Pons (tissue), 1 donor: ENCODE results near the gene HSP90B1.

Experiments
- DNase-seq: peaks from one replicate; pipeline ENCODE4 v3.0.0-alpha.2; 2016; ENCODE audit warnings: low spot score

Gene HSP90B1

DNA sequence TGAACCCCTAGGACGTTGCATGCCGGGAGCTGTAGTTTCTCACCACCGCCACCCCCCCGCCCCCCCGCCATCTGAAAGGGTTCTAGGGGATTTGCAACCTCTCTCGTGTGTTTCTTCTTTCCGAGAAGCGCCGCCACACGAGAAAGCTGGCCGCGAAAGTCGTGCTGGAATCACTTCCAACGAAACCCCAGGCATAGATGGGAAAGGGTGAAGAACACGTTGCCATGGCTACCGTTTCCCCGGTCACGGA, 501 bp upstream of the HSP90B1 start:
- DNase-seq = no peak

DNA sequence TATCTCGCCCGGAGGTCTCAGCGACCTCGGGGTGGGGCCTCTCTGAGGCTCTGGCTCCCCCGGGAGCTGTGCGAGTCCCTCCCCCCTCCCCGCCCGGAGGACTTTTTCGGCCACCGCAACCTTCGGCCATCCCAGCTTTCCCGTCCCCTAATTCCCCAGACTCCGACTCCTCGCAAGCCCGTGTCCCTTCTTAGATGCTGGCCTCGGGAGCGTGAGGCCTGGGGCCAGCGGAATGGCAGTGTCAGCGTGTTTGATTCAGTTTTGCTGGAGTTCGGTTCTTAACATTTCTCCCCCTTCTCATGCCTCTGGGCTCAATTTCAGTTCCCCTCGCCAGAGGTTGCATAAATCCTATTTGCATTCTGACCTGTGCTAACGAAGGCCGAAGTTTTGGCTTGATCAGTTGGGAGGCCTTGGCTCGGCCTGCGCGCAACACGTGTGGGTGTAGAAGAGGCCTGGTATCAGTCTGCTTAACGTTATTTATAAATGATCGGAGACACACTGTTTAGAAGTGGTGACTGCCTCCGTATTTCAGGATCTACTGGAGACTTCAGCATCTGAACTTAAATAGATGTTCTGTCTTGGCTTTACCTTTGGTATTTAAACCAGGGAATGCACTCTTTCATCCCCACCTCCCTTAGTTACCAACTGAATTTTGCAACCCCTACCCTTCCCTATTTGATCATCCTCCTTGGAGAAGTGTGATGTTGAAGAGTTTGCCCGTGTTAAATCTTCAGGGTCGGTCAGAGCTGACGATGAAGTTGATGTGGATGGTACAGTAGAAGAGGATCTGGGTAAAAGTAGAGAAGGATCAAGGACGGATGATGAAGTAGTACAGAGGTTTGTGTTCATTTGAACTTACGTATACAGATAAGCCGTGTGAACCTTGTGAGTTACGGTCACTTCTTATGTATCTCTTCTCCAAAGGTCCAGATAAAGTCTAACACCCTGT, 851 bp downstream of the HSP90B1 start:
- DNase-seq = peak; percentile 45

- no peak for DNase-seq
Observed at GRCh38 chr12:103933237-103933636, 3.0 kb downstream of the HSP90B1 start.

DNA sequence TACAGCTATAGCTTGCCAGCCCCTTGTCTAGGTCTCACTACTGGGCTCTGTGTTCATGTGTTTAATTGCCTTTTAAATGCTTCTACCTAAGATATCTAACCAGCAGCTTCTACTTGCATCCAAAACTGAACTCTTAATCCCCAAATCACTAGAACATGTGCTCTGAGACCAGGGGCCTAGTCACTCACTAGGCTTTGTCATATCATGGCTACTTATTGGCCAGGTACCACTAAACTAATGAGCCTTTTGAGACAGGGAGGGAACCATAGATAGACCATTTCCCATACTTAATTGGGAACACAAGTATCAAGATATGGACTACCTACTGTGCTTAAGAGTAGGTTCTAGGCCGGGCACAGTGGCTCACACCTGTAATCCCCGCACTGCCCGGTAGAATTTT, 6.5 kb downstream of the HSP90B1 start:
- no peak for DNase-seq

GRCh38 chr12:103944964-103945363, 14.8 kb downstream of the HSP90B1 start:
- no peak for DNase-seq

- DNase-seq = no peak
Observed at GRCh38 chr12:103947871-103948555, 17.8 kb downstream of the HSP90B1 start.

DNA sequence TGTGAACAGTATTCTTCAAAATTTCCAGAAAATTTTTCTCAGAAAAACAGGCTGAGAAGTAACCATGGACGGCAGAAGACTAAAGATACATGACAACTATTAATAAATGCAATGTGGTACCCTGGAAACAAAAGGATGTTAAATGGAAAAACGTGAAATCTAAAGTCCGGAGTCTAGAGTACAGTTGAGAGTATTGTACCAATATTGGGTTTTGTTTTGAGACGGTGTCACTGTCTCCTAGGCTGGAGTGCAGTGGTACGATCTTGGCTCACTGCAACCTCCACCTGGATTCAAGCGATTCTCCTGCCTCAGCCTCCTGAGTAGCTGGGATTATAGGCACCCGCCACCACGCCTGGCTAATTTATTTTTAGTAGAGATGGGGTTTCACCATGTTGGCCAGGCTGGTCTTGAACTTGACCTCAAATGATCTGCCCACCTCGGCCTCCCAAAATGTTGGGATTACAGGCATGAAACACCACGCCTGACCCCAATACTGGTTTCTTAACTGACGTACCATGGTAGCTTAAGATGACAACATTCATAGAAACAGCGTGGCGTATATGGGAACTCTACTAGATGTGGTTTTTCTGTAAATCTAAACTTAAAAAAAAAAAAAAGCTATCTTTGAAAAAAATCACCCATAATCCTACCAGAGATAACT, 18.7 kb downstream of the HSP90B1 start:
- no peak for DNase-seq

DNA sequence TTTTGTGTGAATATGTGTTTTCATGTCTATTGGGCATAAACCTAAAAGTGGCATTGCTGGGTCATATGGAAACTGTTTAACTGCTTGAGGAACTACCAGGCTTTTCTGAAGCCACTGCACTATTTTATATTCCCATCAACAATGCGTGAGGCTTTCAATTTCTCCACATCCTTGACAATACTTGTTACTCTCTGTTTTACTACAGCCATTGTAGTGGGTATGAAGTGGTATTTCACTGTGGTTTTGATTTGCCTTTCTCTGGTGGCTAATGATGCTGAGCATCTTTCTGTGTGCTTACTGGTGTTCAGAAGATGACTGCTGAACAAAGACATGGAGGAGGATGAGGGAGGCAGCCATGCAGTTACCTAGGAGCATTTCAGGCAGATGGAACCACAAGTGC, 22.3 kb downstream of the HSP90B1 start:
- no peak for DNase-seq

GRCh38 chr12:103955811-103956508, 25.8 kb downstream of the HSP90B1 start:
- DNase-seq = no peak

- DNase-seq = no peak
Observed at GRCh38 chr12:103956509-103957027, 26.4 kb downstream of the HSP90B1 start.

DNA sequence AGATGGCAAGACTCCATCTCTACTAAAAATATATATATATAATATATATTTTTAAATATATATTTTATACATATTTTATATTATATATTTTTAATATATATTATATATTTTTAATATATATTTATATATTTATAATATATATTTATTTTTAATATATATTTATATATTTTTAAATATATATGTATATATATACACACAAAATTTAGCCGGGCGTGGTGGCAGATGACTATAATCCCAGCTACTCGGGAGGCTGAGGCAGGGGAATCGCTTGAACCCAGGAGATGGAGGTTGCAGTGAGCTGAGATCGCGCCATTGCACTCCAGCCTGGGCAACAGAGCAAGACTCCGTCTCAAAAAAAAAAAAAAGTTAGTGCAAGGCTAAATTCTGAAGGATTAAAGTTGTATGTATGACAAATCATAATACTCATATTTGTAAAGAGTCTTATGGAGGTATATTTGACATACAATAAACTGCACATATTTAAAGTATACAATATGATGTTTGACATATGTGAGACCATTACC, 27.7 kb downstream of the HSP90B1 start:
- DNase-seq = no peak

DNA sequence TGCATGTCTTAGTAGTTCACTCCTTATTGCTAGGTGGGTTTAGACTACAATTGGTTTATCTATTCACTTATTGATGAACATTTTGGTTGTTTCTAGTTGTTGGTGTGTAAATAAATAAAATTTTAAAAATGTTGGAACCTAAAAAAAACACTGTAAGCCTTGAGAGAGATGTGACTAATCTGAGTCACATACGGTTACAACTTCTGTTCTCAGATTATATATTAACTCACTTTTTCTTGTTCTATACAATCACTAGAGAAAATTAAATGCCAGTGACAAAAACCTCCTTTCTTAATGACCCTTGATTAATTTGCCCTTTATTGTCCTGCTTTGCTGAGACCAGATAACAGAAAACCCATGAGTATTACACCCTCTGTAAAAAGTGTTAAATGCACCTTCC, 28.4 kb downstream of the HSP90B1 start:
- DNase-seq = no peak

DNA sequence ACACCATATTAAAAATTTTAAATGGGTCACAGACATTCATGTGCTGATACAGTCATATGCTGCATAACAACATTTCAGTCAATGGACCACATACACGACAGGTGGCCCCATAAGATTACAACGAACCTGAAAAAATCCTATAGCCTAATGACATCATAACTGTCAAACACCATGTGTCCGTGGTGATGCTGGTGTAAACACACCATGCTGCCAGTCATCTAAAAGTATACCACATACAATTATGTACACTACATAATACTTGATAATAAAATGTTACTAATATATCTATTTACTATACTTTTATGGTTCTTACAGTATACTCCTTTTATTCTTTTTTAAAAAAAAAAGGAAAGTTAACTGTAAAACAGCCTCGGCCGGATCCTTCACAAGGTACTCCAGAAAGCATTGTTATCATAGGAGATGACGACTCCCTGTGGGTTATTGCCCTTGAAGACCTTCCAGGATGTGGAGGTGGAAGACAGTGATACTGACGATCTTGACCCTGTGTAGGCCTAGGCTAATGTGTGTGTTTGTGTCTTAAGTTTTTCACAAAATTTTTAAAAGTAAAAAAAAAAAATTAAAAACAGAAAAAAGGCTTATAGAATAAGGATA, 30.5 kb downstream of the HSP90B1 start:
- no peak for DNase-seq

- DNase-seq = no peak
Observed at GRCh38 chr12:103962493-103962892, 32.3 kb downstream of the HSP90B1 start.

- peak; percentile 29 for DNase-seq
Observed at GRCh38 chr12:103964805-103965204, 34.6 kb downstream of the HSP90B1 start.

GRCh38 chr12:103965255-103965589, 35.0 kb downstream of the HSP90B1 start:
- DNase-seq = no peak

- DNase-seq = peak; percentile 98
Observed at GRCh38 chr12:103965590-103966504, 35.6 kb downstream of the HSP90B1 start, which contains the start of gene TDG. Gene TDG (plus strand): TSS chr12:103965872. CDS start chr12:103966038, 166 bp downstream.

DNA sequence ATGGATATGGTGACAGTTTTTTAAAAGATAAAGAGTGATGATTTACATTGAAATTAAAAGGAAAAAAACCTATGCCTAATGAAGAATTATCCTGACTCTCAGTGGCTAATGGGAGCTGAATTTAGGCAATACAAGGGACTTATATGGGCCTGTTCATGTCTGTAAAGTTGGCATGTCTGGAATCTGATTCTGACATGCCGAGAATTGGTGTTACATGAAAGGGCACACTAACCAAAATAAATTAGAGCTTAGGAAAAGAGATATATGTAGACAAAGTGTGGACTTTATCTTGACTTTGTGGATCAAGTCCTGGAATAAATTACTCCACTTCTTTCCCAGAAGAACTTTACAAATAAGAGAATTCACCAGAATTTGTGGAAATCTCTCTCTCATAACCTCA, 36.5 kb downstream of the HSP90B1 start:
- DNase-seq = no peak

DNA sequence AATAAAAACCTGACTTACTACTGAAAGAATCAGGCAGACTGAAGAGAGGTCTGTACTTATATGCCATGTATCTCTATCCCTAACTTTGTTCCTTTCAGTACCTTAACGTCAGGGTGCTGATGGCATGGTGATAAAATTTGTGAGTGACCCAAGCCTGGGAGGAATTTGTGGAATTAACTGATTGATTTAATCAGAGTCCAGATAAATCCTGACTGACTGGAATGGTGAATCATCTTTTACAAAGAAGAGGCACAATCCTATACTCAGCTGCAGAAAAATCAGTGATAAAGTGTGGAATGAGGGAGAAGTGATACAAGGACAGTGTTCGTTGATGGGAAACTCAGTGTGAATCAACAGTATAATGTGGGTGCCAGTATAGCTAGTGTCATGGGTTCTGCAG, 39.2 kb downstream of the HSP90B1 start:
- no peak for DNase-seq

- no peak for DNase-seq
Observed at GRCh38 chr12:103973909-103974308, 43.7 kb downstream of the HSP90B1 start.
